ENCODE results near the gene CDC73.
"Not testable (repeated sequence)": the region's sequence is repeated elsewhere in the genome, so short reads cannot be mapped to it uniquely, and the experiment has no call there.

The CDC73 gene

DNA sequence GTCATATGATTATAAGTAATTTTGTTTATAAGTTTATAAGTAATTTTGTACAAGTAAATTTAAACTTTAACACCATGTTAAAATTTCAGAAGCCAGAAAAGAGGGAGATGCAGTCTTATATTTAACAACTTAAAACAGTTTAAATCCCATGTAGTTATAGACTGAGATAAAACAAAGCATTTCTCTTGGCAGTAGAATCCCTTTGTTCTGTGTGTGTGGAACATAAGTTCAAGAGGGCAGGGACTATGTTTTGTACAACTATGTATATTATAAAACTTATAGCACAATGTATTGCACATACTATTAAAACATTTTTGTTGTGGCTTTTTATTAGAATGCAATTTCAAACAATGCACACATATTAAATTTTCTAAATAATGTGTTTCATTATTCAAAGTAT lies 109.3 kb downstream of the CDC73 start:
- DNase-seq (ENCODE audit: low spot score): not testable (repeated sequence)

GRCh38 chr1:193234530-193234929 lies 112.7 kb downstream of the CDC73 start:
- DNase-seq (ENCODE audit: low spot score): no peak

DNA sequence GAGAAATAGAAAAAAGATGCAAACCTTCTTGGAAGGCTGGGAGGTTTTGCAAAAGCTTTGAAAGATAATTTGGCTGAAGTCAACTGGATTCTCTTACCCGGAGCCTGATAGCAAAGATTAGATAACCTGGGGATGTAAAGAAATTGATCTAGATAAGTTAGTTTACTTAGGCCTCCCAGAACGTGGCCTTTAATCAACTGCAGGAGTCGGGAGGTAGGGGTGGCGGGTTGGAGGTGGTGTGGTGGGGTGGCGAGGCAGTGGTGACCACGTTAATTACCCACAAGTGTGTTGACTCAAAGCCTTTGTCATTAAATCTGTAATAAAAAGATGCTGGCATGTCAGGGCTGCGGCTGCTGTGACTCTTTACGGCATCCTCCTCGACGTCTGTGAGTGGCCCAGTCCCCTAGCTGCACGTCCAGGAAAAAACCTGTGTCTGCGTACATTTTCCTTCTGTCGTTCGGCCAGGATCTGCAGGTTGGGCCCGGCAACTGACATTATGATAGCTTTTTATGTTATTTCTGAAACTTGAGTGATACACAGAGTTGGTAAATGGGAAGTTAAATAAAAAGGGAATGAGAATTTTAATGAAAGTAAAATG lies 115.6 kb downstream of the CDC73 start:
- no peak for DNase-seq (ENCODE audit: low spot score)

DNA sequence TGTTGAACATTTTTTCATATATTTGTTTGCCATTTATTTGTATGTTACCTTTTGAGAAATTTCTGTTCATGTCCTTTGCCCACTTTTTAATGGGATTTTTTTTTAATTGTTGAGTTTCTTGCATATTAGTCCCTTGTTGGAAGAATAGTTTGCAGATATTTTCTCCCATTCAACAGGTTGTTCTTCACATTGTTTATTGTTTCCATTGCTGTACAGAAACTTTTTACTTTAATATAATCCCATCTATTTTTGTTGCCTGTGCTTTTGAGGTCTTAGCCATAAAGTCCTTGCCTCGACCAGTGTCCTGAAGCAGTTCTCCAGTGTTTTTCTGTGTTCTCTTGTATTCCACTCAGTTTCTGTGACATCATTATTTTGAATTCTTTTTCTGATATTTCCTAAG lies 118.8 kb downstream of the CDC73 start:
- DNase-seq (ENCODE audit: low spot score): no peak

DNA sequence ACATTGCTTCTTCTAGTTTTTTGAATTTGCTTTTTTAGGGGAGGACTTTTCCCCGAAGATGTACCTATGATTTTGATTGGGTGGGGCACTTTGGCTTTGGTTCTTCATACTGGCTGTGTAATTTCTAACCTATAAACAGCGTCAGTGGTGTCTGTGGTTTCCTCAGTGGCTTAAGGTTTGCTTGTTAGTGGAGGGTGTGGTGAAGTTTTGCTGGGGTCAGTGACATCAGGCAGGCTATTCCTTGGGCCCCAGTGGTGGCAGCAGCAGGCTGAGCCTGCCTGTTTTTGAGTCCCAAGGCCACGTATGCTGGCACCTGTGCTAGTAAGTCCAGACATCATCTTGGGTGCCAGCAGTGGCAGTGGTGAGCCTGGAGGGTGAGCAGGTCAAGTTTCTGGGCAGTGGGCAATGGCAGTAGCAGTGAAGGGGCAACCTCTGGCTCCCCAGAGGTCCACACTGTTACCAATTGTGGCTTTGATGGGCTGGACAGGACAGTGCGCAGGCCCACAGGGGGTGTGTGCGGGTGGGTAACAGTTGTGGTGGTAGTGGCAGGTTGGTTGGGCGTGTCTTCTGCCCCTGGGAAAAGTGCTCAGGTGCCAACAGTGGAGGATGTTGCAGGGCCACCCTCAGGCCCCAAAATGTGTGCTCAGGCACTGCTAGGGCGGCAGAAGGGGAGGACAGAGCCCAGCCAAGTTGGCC lies 119.4 kb downstream of the CDC73 start:
- DNase-seq (ENCODE audit: low spot score): no peak

DNA sequence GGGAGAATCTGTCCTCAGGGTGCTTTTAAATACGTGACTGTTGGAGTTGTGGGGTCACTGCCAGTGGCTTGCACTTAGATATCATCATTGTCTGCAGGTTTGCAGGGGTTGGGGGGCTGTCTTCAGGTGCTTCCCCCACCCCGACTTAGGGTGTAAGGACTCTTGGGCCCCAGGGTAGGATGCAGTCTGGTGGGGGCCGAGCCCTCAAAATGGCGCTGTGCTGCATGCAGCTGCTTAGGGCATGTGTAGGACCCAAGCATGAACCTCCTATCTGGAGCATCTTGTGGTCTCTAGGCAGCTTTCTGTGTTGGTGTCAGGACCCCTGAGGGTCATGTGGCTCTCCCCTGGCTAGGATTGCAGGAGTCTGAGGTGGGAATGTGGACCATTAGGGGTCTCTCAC lies 120.2 kb downstream of the CDC73 start:
- no peak for DNase-seq (ENCODE audit: low spot score)

- DNase-seq (ENCODE audit: low spot score): no peak
Observed at GRCh38 chr1:193249187-193249586, 127.4 kb downstream of the CDC73 start.

DNA sequence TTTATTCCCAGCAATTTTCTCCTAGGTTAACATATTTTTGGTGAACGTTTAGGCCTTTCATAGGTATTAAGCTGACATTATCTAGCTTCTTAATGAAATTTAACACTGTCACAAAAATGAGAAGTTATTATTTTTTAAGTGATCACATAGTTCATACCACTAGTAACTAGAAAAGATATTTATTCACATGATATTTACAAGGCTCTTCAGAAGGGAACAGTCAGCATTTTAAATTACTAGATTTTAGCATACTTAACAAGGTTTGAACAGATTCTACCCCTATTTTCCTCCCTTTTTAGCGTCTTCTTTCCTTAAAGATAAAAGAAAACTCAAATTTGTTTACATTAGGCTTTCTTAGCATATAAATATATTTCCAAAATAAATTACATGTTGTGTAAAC lies 130.1 kb downstream of the CDC73 start:
- no peak for DNase-seq (ENCODE audit: low spot score)

DNA sequence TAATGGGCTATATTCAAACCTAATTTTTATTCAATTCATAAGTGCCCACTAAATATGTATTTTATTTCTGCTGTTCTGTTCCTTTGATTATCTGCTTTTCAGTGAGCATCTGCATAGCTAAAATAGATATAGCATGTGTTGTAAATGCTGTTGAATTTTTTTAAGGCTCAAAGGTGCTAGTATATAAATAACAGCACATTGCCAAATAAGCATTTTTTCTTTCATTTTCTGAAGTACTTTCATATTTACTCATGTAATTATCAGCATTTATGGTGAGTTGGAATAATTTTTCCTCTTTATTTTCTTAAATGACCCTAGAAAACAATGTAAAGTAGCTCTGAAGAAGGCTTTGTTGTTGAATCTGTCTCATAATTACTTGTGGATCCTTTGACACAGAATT lies 134.2 kb downstream of the CDC73 start:
- no peak for DNase-seq (ENCODE audit: low spot score)

- no peak for DNase-seq (ENCODE audit: low spot score)
Observed at GRCh38 chr1:193259636-193260035, 137.8 kb downstream of the CDC73 start.

GRCh38 chr1:193260056-193260745 lies 138.4 kb downstream of the CDC73 start:
- no peak for DNase-seq (ENCODE audit: low spot score)

GRCh38 chr1:193260896-193261295 lies 139.1 kb downstream of the CDC73 start:
- DNase-seq (ENCODE audit: low spot score): no peak

DNA sequence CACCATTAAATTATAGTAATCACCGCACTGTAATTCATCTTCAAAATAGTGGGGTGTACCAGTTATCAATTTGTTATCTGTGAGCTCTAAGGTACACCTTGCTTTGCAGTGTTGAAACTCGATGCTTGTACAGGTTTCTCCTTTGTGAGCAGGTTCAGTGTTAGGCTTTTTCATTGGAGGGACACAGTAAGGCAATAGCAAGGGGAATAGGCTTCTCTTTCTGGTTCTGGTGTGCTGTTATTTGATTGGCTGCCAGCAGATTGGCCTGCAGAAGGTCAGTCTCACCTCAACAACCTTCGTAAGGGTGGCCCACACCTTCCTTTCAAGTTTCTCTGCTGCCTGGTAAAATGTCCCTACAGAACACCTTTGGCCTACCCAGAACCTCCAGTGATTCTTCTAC lies 140.8 kb downstream of the CDC73 start:
- DNase-seq (ENCODE audit: low spot score): no peak

DNA sequence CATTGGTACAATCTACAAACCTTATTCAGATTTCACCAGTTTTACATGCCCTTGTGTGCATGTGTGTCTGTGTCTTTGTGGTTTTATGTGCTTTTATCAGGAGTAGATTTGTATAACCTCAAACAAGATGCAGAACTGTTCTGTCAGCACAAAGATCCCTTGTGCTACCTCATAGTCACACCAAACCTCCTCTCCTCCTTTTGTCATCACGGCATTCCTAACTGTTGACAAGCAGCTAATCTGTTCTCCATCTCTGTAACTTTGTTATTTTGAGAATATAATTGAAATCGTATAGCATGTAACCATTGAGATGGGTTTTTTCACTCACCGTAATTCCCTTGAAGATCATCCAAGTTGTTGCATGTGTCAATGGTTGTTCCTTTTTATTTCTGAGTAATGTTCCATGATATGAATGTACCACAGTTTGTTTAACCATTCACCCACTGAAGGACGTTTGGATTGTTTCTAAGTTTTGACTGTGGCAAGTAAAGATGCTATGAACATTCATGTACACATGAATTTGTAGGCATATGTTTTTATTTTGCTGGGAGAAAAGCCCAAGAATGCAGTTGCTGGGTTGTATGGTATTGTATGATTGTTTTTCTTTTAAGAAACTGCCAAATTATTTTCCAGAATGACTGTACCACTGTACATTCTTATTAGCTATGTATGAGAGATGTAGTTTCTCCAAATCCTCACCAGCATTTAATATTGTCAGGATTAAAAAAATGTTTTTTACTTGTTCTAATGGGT lies 142.7 kb downstream of the CDC73 start:
- no peak for DNase-seq (ENCODE audit: low spot score)

- no peak for DNase-seq (ENCODE audit: low spot score)
Observed at GRCh38 chr1:193265716-193266115, 143.9 kb downstream of the CDC73 start.

DNA sequence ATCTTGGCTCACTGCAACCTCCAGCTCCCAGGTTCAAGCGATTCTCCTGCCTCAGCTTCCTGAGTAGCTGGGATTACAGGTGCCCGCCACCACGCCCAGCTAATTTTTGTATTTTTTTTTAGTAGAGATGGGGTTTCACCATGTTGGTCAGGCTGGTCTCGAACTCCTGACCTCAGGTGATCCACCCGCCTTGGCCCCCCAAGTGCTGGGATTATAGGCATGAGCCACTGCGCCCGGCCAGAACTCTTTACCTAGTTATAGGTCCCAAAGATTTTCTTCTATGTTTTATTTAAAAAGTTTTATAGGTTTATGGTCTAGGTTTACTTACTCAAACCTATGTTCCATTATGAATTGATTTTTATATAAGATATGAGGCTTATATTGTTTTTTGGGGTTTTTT lies 145.0 kb downstream of the CDC73 start:
- not testable (repeated sequence) for DNase-seq (ENCODE audit: low spot score)

- DNase-seq (ENCODE audit: low spot score): no peak
Observed at GRCh38 chr1:193270996-193271395, 149.2 kb downstream of the CDC73 start.

DNA sequence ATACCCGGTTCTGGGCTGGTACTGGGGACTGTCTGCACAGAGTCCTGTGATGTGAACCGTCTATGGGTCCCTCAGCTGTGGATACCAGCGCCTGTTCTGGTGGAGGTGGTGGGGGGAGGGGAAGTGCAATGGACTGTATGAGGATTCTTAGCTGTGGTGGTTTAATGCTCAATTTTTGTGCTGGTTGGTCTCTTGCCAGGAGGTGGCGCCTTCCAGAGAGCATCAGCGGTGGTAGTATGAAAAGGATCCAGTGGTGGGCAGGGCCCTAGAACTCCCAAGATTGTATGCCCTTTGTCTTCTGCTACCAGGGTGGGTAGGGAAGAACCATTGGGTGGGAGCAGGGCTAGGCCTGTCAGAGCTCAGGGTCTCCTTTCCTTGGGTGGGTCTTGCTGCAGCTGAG lies 153.9 kb downstream of the CDC73 start:
- no peak for DNase-seq (ENCODE audit: low spot score)

- DNase-seq (ENCODE audit: low spot score): no peak
Observed at GRCh38 chr1:193278968-193279367, 157.1 kb downstream of the CDC73 start.

- DNase-seq (ENCODE audit: low spot score): no peak
Observed at GRCh38 chr1:193281894-193282293, 160.1 kb downstream of the CDC73 start.

GRCh38 chr1:193283016-193283415 lies 161.2 kb downstream of the CDC73 start:
- DNase-seq (ENCODE audit: low spot score): no peak

DNA sequence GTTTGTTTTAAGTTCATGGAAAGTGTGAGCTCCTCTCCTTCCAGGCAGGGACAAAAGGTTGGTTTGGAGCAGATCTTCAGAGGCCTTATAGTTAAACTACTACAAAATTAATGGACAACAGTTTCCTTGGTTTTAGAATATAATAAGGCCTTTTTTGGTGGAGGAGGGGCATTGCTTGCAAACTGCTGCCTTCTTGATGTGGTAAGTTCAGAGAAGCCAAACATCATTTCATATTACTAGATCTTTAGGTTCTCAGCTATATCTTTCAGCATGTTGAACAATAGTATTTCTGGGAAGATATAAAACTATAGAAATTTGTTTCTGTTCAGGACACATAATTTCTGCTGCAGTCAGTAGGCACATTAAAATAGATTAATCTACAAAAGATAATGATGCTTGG lies 162.4 kb downstream of the CDC73 start:
- DNase-seq (ENCODE audit: low spot score): no peak

DNA sequence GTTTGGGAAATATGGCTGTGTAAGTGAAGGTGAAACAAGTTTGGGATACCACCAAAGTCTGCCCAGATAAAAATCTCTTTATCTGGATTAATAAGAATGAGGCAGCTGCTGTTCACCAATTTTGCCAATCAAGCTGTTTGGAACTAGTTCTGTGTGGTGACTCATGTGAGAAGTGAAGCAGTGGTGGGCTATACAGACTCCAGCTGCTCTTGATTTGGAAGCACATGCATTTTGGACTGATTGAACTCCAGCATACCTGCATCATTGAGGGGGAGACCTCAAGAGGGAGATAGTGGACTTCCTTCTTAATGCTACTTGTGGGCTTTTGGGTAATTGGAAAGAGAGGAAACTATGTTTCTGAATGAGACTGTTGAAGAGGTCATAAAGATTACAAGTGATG lies 163.8 kb downstream of the CDC73 start:
- DNase-seq (ENCODE audit: low spot score): no peak

All from RKO (cell line).